PC-9 (cell line): ENCODE results near the gene KCNK5. TPM values are rescaled to one million over a fixed set of nuclear protein-coding genes. Genes with fewer than 3 reads are reported as not detected.

Experiments used
- BruUV-seq: library from RNA; stranded (reverse); fragments of 400-500 nt; replicated peaks from 2 replicates; lab custom pipeline; 2021; lab: Mats Ljungman, UMichigan
- CTCF ChIA-PET: fragments of 300-600 bp; sonication (Branson Sonifier 250); formaldehyde crosslinking; loops from one replicate; lab custom pipeline; 2022; ENCODE audit warnings: antibody characterized with exemption; lab: Charles Lee
- POLR2A ChIA-PET: fragments of 300-600 bp; sonication (Branson Sonifier 250); formaldehyde crosslinking; loops from one replicate; lab custom pipeline; 2022; ENCODE audit warnings: antibody characterized with exemption; ENCODE audit not compliant: unreplicated experiment; lab: Charles Lee
- DNase-seq, 2 experiments: peaks; one replicate each; pipeline versions ENCODE4 v3.0.0 to v3.0.0-alpha.2; 2015 to 2022; ENCODE audit warnings: mixed read lengths in 1 of 2
- H2AFZ ChIP-seq: fragments of 200-600 bp; sonication (generic); 2 replicates; pipeline ENCODE4 v1.8.1; 2017; ENCODE audit warnings: antibody characterized with exemption
- H3F3A ChIP-seq: fragments of 200-600 bp; sonication (generic); 2 replicates; pipeline ENCODE4 v1.8.1; 2017; ENCODE audit warnings: antibody characterized with exemption, mild to moderate bottlenecking, low read depth; ENCODE audit not compliant: insufficient read depth
- H3K27ac ChIP-seq: fragments of 200-600 bp; sonication (generic); 2 replicates; pipeline ENCODE4 v1.6.1; 2016; ENCODE audit warnings: mixed run types
- H3K27me3 ChIP-seq: fragments of 200-600 bp; sonication (generic); 2 replicates; pipeline ENCODE4 v1.6.1; 2016; ENCODE audit warnings: low read depth, mixed run types; ENCODE audit not compliant: insufficient read depth
- H3K36me3 ChIP-seq: fragments of 200-600 bp; sonication (generic); 2 replicates; pipeline ENCODE4 v1.6.1; 2016; ENCODE audit warnings: low read depth, mixed run types
- H3K4me1 ChIP-seq: fragments of 200-600 bp; sonication (generic); replicated peaks from 2 replicates; pipeline ENCODE4 v1.6.1; 2016; ENCODE audit warnings: mixed run types; ENCODE audit not compliant: insufficient read depth
- H3K4me2 ChIP-seq: fragments of 200-600 bp; sonication (generic); 2 replicates; pipeline ENCODE4 v1.6.1; 2017; ENCODE audit warnings: mixed run types
- H3K4me3 ChIP-seq: fragments of 200-600 bp; sonication (generic); 2 replicates; pipeline ENCODE4 v1.6.1; 2016; ENCODE audit warnings: mixed run types
- H3K79me2 ChIP-seq: fragments of 200-600 bp; sonication (generic); 2 replicates; pipeline ENCODE4 v1.6.1; 2017; ENCODE audit warnings: low read depth, mixed run types
- H3K9me2 ChIP-seq: fragments of 200-600 bp; sonication (generic); 2 replicates; pipeline ENCODE4 v1.8.1; 2017; ENCODE audit warnings: mild to moderate bottlenecking; ENCODE audit not compliant: insufficient read depth
- H3K9me3 ChIP-seq: fragments of 200-600 bp; sonication (generic); 2 replicates; pipeline ENCODE4 v1.8.1; 2016; ENCODE audit warnings: low read depth; ENCODE audit not compliant: insufficient read depth
- H4K20me1 ChIP-seq: fragments of 200-600 bp; sonication (generic); 2 replicates; pipeline ENCODE4 v1.8.1; 2017; ENCODE audit not compliant: insufficient read depth
- EZH2 ChIP-seq: fragments of 200-600 bp; sonication (generic); IDR thresholded peaks from 2 replicates; pipeline ENCODE4 v1.8.0; 2017; ENCODE audit warnings: antibody characterized with exemption, low read depth
- intact Hi-C: fragments of 100-400 bp; cut with micrococcal nuclease; formaldehyde crosslinking; loops from one replicate; pipeline ENCODE4 v1.10.0; 2022; ENCODE audit not compliant: unreplicated experiment
- total RNA-seq: library from RNA; stranded (reverse); gene quantifications from 2 replicates; pipeline ENCODE4 v1.2.3, GENCODE V29; 2021
- TF ChIP-seq, protein P1 (sequence below): fragments of 200-600 bp; sonication (generic); conservative IDR thresholded peaks from 2 replicates; pipeline ENCODE4 v1.6.1; 2017; ENCODE audit warnings: mixed run types, antibody characterized with exemption, mild to moderate bottlenecking, moderate library complexity

Gene KCNK5
- total RNA-seq, 1 experiment from 2014 or later = 11.9 TPM

GRCh38 chr6:39181333-39181732 is 47.9 kb downstream of the KCNK5 start:
- H3K4me3 ChIP-seq = no peak overlapping the region
- no peak for DNase-seq
- H3K27me3 ChIP-seq = no peaks in the 10 kb centered on the region
- no peaks in the 10 kb centered on the region; the same call in none of the 2 replicates for H3K9me3 ChIP-seq
- peaks cover 24% of the 10 kb centered on the region for H3F3A ChIP-seq
- CTCF ChIA-PET = no interaction called here
- no peaks in the 10 kb centered on the region for H3K79me2 ChIP-seq
- H3K9me2 ChIP-seq = no peaks in the 10 kb centered on the region
- H3K4me1 ChIP-seq = peaks cover 33% of the 10 kb centered on the region
- TF ChIP-seq EZH2 = no peak
- TF ChIP-seq, protein P1, sequence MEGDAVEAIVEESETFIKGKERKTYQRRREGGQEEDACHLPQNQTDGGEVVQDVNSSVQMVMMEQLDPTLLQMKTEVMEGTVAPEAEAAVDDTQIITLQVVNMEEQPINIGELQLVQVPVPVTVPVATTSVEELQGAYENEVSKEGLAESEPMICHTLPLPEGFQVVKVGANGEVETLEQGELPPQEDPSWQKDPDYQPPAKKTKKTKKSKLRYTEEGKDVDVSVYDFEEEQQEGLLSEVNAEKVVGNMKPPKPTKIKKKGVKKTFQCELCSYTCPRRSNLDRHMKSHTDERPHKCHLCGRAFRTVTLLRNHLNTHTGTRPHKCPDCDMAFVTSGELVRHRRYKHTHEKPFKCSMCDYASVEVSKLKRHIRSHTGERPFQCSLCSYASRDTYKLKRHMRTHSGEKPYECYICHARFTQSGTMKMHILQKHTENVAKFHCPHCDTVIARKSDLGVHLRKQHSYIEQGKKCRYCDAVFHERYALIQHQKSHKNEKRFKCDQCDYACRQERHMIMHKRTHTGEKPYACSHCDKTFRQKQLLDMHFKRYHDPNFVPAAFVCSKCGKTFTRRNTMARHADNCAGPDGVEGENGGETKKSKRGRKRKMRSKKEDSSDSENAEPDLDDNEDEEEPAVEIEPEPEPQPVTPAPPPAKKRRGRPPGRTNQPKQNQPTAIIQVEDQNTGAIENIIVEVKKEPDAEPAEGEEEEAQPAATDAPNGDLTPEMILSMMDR = no peak
- POLR2A ChIA-PET = interaction anchor here (0.6 kb wide), 1 partner anchor 23 kb away, joined by 3 read pairs; no protein-coding TSS in a partner anchor
- H4K20me1 ChIP-seq = no peaks in the 10 kb centered on the region
- H3K36me3 ChIP-seq = 0 out of 2 replicates have a peak, but pooled peaks cover 5% of the 10 kb centered on the region
- BruUV-seq = no TSS peak
- H3K27ac ChIP-seq = no peak overlapping the region
- intact Hi-C loops = no loop called here
- no peak overlapping the region for H2AFZ ChIP-seq
- no peak overlapping the region for H3K4me2 ChIP-seq

- no TSS peak for BruUV-seq
- H4K20me1 ChIP-seq = no peaks in the 10 kb centered on the region
- H3F3A ChIP-seq = peaks cover under 1% of the 10 kb centered on the region; the same call in 1 of the 2 replicates
- H3K4me1 ChIP-seq = peaks cover 8% of the 10 kb centered on the region
- H2AFZ ChIP-seq = no peak overlapping the region
- TF ChIP-seq, protein P1 = no peak
- TF ChIP-seq EZH2 = no peak
- H3K4me3 ChIP-seq = no peak overlapping the region
- no peaks in the 10 kb centered on the region for H3K79me2 ChIP-seq
- H3K9me2 ChIP-seq = no peaks in the 10 kb centered on the region
- no peaks in the 10 kb centered on the region; the same call in none of the 2 replicates for H3K9me3 ChIP-seq
- CTCF ChIA-PET = no interaction called here
- 0 out of 2 replicates have a peak, but pooled peaks cover 2% of the 10 kb centered on the region for H3K36me3 ChIP-seq
- no peaks in the 10 kb centered on the region for H3K27me3 ChIP-seq
- DNase-seq = no peak
- H3K4me2 ChIP-seq = no peak overlapping the region
- intact Hi-C loops = no loop called here
- H3K27ac ChIP-seq = no peak overlapping the region
- POLR2A ChIA-PET = no interaction called here
Measured at GRCh38 chr6:39178804-39179203, 50.5 kb downstream of the KCNK5 start.

DNA sequence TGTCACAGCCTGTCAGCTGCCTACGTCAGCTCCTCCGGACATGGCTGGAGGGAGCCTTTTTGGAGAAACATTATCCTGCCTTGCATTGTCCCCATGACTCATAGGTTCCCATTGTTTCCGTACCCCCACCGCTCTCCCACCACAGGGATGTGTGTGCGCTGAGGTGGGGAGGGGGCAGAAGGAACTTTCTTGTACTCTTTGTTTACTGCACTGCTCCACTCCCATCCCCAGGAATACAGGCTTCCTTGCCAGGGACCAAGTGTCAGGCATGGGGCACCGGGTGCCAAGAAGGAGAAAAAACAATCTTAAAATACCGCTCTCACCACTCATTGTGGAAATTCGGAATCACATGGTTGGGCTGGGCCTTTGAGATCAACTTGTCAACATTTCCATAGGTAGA is 51.0 kb downstream of the KCNK5 start:
- CTCF ChIA-PET = no interaction called here
- H3K36me3 ChIP-seq = no peaks in the 10 kb centered on the region
- H3K9me2 ChIP-seq = no peaks in the 10 kb centered on the region
- no peak overlapping the region for H3K4me2 ChIP-seq
- no peaks in the 10 kb centered on the region for H3K79me2 ChIP-seq
- no peaks in the 10 kb centered on the region; the same call in none of the 2 replicates for H3K9me3 ChIP-seq
- intact Hi-C loops = no loop called here
- H3F3A ChIP-seq = no peaks in the 10 kb centered on the region
- no peak for TF ChIP-seq EZH2
- TF ChIP-seq, protein P1 = no peak
- H4K20me1 ChIP-seq = no peaks in the 10 kb centered on the region
- peaks cover 2% of the 10 kb centered on the region; the same call in 1 of the 2 replicates for H3K4me1 ChIP-seq
- no peak overlapping the region for H3K4me3 ChIP-seq
- POLR2A ChIA-PET = no interaction called here
- BruUV-seq = no TSS peak
- DNase-seq = no peak
- no peak overlapping the region for H2AFZ ChIP-seq
- no peaks in the 10 kb centered on the region for H3K27me3 ChIP-seq
- H3K27ac ChIP-seq = no peak overlapping the region
